Stomach smooth muscle (tissue), 2 donors: ENCODE data around the gene SYDE2.

Experiments
- H3K27ac ChIP-seq: one replicate; pipeline ENCODE4 v1.7.0; 2013; ENCODE audit warnings: mild to moderate bottlenecking, low read length, inconsistent platforms
- H3K27me3 ChIP-seq, 2 donors: one replicate each; pipeline ENCODE4 v1.7.0; 2013; ENCODE audit warnings: low read length in 2 of 2; ENCODE audit not compliant: insufficient read depth in 2 of 2, control insufficient read depth in 1 of 2
- H3K36me3 ChIP-seq, 2 donors: one replicate each; pipeline ENCODE4 v1.7.0; 2013; ENCODE audit warnings: low read length in 2 of 2; ENCODE audit not compliant: control insufficient read depth in 2 of 2, insufficient read depth in 2 of 2
- H3K4me1 ChIP-seq: one replicate; pipeline ENCODE4 v1.7.0; 2013; ENCODE audit warnings: low read length; ENCODE audit not compliant: control insufficient read depth, insufficient read depth
- H3K4me3 ChIP-seq, 2 donors: one replicate each; pipeline ENCODE4 v1.7.0; 2013; ENCODE audit warnings: low read length in 2 of 2
- H3K9ac ChIP-seq, 2 donors: one replicate each; pipeline ENCODE4 v1.7.0; 2013; ENCODE audit warnings: low read length in 2 of 2, mild to moderate bottlenecking in 1 of 2
- H3K9me3 ChIP-seq, 2 donors: one replicate each; pipeline ENCODE4 v1.7.0; 2013; ENCODE audit warnings: low read length in 2 of 2; ENCODE audit not compliant: control insufficient read depth in 2 of 2
- donor health status: healthy.
- donor health status: Pancreatic carcinoma.

The SYDE2 gene

GRCh38 chr1:85125891-85126290 is 74.9 kb downstream of the SYDE2 start:
- H3K27me3 ChIP-seq, result no peaks in the 10 kb centered on the region
- no peaks in the 10 kb centered on the region for H3K9me3 ChIP-seq
- no peaks in the 10 kb centered on the region for H3K4me1 ChIP-seq
- H3K9ac ChIP-seq, result no peak overlapping the region
- no peaks in the 10 kb centered on the region for H3K36me3 ChIP-seq
- no peak overlapping the region for H3K27ac ChIP-seq
- H3K4me3 ChIP-seq, result no peak overlapping the region

- Histone ChIP-seq H3K4me1 (no peaks in the 10 kb centered on the region), H3K4me3 (no peak overlapping the region), H3K36me3 (no peaks in the 10 kb centered on the region), H3K9me3 (no peaks in the 10 kb centered on the region), H3K9ac (no peak overlapping the region), H3K27me3 (no peaks in the 10 kb centered on the region), H3K27ac (no peak overlapping the region)
Measured at GRCh38 chr1:85124091-85124490, 76.7 kb downstream of the SYDE2 start.

- no peaks in the 10 kb centered on the region for H3K27me3 ChIP-seq
- no peaks in the 10 kb centered on the region for H3K4me1 ChIP-seq
- H3K27ac ChIP-seq, result no peak overlapping the region
- H3K36me3 ChIP-seq, result no peaks in the 10 kb centered on the region
- H3K9me3 ChIP-seq, result no peaks in the 10 kb centered on the region
- H3K4me3 ChIP-seq, result no peak overlapping the region
- H3K9ac ChIP-seq, result no peak overlapping the region
Measured at GRCh38 chr1:85122169-85122568, 78.6 kb downstream of the SYDE2 start.

GRCh38 chr1:85121744-85122143 is 79.1 kb downstream of the SYDE2 start:
- Histone ChIP-seq H3K27ac (no peak overlapping the region), H3K36me3 (no peaks in the 10 kb centered on the region), H3K4me1 (no peaks in the 10 kb centered on the region), H3K27me3 (no peaks in the 10 kb centered on the region), H3K9me3 (no peaks in the 10 kb centered on the region), H3K4me3 (no peak overlapping the region), H3K9ac (no peak overlapping the region)

GRCh38 chr1:85118751-85119150 is 82.1 kb downstream of the SYDE2 start:
- Histone ChIP-seq H3K36me3 (no peaks in the 10 kb centered on the region), H3K9ac (no peak overlapping the region), H3K9me3 (no peaks in the 10 kb centered on the region), H3K27ac (no peak overlapping the region), H3K4me3 (no peak overlapping the region), H3K27me3 (no peaks in the 10 kb centered on the region), H3K4me1 (no peaks in the 10 kb centered on the region)

GRCh38 chr1:85116856-85117255 is 84.0 kb downstream of the SYDE2 start:
- Histone ChIP-seq H3K4me1 (no peaks in the 10 kb centered on the region), H3K36me3 (no peaks in the 10 kb centered on the region), H3K9ac (no peak overlapping the region), H3K9me3 (no peaks in the 10 kb centered on the region), H3K4me3 (no peak overlapping the region), H3K27ac (no peak overlapping the region), H3K27me3 (no peaks in the 10 kb centered on the region)

GRCh38 chr1:85115933-85116332 is 84.9 kb downstream of the SYDE2 start:
- Histone ChIP-seq H3K4me3 (no peak overlapping the region), H3K27ac (no peak overlapping the region), H3K9me3 (no peaks in the 10 kb centered on the region), H3K9ac (no peak overlapping the region), H3K4me1 (no peaks in the 10 kb centered on the region), H3K36me3 (no peaks in the 10 kb centered on the region), H3K27me3 (no peaks in the 10 kb centered on the region)

- H3K4me3 ChIP-seq, result no peak overlapping the region
- no peaks in the 10 kb centered on the region for H3K36me3 ChIP-seq
- no peaks in the 10 kb centered on the region for H3K9me3 ChIP-seq
- H3K27ac ChIP-seq, result no peak overlapping the region
- H3K27me3 ChIP-seq, result no peaks in the 10 kb centered on the region
- no peak overlapping the region for H3K9ac ChIP-seq
- no peaks in the 10 kb centered on the region for H3K4me1 ChIP-seq
Measured at GRCh38 chr1:85111695-85112094, 89.1 kb downstream of the SYDE2 start.

- no peaks in the 10 kb centered on the region for H3K4me1 ChIP-seq
- H3K4me3 ChIP-seq, result no peak overlapping the region
- no peak overlapping the region for H3K27ac ChIP-seq
- H3K36me3 ChIP-seq, result no peaks in the 10 kb centered on the region
- H3K27me3 ChIP-seq, result no peaks in the 10 kb centered on the region
- H3K9ac ChIP-seq, result no peak overlapping the region
- H3K9me3 ChIP-seq, result no peaks in the 10 kb centered on the region
Measured at GRCh38 chr1:85109475-85109874, 91.3 kb downstream of the SYDE2 start.
